Loucy (cell line): ENCODE data around the gene ATOH8.

ENCODE experiments used
- EZH2phosphoT487 ChIP-seq: fragments of 200-600 bp; IDR thresholded peaks from 2 replicates; pipeline ENCODE4 v1.6.1; 2018; ENCODE audit warnings: antibody characterized with exemption, mild to moderate bottlenecking, moderate library complexity, borderline replicate concordance
- TF ChIP-seq, protein P1 (sequence below): fragments of 200-600 bp; sonication (generic); conservative IDR thresholded peaks from 2 replicates; pipeline ENCODE4 v1.5.1; 2014; ENCODE audit warnings: mild to moderate bottlenecking, antibody characterized with exemption, low read length

GRCh38 chr2:85776672-85777071 is 22.9 kb downstream of the ATOH8 start:
- TF ChIP-seq, protein P1, sequence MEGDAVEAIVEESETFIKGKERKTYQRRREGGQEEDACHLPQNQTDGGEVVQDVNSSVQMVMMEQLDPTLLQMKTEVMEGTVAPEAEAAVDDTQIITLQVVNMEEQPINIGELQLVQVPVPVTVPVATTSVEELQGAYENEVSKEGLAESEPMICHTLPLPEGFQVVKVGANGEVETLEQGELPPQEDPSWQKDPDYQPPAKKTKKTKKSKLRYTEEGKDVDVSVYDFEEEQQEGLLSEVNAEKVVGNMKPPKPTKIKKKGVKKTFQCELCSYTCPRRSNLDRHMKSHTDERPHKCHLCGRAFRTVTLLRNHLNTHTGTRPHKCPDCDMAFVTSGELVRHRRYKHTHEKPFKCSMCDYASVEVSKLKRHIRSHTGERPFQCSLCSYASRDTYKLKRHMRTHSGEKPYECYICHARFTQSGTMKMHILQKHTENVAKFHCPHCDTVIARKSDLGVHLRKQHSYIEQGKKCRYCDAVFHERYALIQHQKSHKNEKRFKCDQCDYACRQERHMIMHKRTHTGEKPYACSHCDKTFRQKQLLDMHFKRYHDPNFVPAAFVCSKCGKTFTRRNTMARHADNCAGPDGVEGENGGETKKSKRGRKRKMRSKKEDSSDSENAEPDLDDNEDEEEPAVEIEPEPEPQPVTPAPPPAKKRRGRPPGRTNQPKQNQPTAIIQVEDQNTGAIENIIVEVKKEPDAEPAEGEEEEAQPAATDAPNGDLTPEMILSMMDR, result no peak
- no peak for TF ChIP-seq EZH2phosphoT487
